Gastroesophageal sphincter (tissue), 4 donors: Measurements from ENCODE around the gene FAM83G. TPM values are rescaled to one million over a fixed set of nuclear protein-coding genes. Genes with fewer than 3 reads are reported as not detected.

ENCODE experiments used
- ATAC-seq: fragments of 150-250 bp; one replicate; pipeline ENCODE4 v1.9.1; 2016; ENCODE audit warnings: mild to moderate bottlenecking, moderate library complexity
- H3K27ac ChIP-seq, 4 donors: fragments of 200-600 bp; sonication (generic) in 3 of 4; 1 replicate in 3 of 4; 2 replicates in 1 of 4; pipeline ENCODE4 v1.5.1; 2016 to 2019
- H3K27me3 ChIP-seq: fragments of 200-600 bp; sonication (generic); one replicate; pipeline ENCODE4 v1.5.1; 2019
- H3K36me3 ChIP-seq, 2 donors: fragments of 200-600 bp; sonication (generic); one replicate each; pipeline ENCODE4 v1.5.1; 2019; ENCODE audit warnings: control low read depth in 1 of 2
- H3K4me1 ChIP-seq, 3 donors: fragments of 200-600 bp; sonication (generic); 1 replicate in 2 of 3; 2 replicates in 1 of 3; pipeline ENCODE4 v1.5.1; 2016 to 2019; ENCODE audit warnings: control low read depth in 2 of 3
- H3K4me3 ChIP-seq, 2 donors: fragments of 200-600 bp; sonication (generic); one replicate each; pipeline ENCODE4 v1.5.1; 2019; ENCODE audit warnings: mild to moderate bottlenecking in 1 of 2, moderate library complexity in 1 of 2
- H3K9me3 ChIP-seq, 3 donors: fragments of 200-600 bp; sonication (generic); one replicate each; pipeline ENCODE4 v1.5.1; 2017 to 2019; ENCODE audit warnings: control low read depth in 2 of 3
- EP300 ChIP-seq: sonication (generic); formaldehyde crosslinking; IDR thresholded peaks from one replicate; pipeline ENCODE4 v1.6.1; 2017; ENCODE audit warnings: antibody characterized with exemption, mild to moderate bottlenecking
- POLR2A ChIP-seq, 2 donors: fragments of 450-650 bp; IDR thresholded peaks; one replicate each; pipeline ENCODE4 v1.6.1; 2017; ENCODE audit warnings: antibody characterized with exemption in 2 of 2, mild to moderate bottlenecking in 2 of 2, moderate library complexity in 1 of 2
- POLR2AphosphoS5 ChIP-seq: sonication (generic); formaldehyde crosslinking; IDR thresholded peaks from one replicate; pipeline ENCODE4 v1.6.1; 2017; ENCODE audit warnings: antibody characterized with exemption
- WGBS, 2 donors: methylation state at CpG; one replicate each; pipeline ENCODE4 v1.1.5; 2018; ENCODE audit warnings: low coverage in 1 of 2; 5-methylcytosine and 5-hydroxymethylcytosine counted together
- total RNA-seq, 4 donors: library from RNA; depleted of rRNA; stranded (reverse); fragments of >200 nt; gene quantifications; one replicate each; pipeline ENCODE4 v1.1.0, GENCODE V29; 2016
- TF ChIP-seq, protein P1 (sequence below), 4 experiments: fragments of 200-600 bp in 2 of 4; fragments of 450-650 bp in 2 of 4; sonication (generic) in 1 of 4; IDR thresholded peaks; one replicate each; pipeline ENCODE4 v1.5.1; 2017 to 2019; ENCODE audit warnings: antibody characterized with exemption in 4 of 4, mild to moderate bottlenecking in 2 of 4, moderate library complexity in 2 of 4

The FAM83G gene
- total RNA-seq, 4 donors from 2014 or later, result 6.7 to 17.9 (median 11.7) TPM

DNA sequence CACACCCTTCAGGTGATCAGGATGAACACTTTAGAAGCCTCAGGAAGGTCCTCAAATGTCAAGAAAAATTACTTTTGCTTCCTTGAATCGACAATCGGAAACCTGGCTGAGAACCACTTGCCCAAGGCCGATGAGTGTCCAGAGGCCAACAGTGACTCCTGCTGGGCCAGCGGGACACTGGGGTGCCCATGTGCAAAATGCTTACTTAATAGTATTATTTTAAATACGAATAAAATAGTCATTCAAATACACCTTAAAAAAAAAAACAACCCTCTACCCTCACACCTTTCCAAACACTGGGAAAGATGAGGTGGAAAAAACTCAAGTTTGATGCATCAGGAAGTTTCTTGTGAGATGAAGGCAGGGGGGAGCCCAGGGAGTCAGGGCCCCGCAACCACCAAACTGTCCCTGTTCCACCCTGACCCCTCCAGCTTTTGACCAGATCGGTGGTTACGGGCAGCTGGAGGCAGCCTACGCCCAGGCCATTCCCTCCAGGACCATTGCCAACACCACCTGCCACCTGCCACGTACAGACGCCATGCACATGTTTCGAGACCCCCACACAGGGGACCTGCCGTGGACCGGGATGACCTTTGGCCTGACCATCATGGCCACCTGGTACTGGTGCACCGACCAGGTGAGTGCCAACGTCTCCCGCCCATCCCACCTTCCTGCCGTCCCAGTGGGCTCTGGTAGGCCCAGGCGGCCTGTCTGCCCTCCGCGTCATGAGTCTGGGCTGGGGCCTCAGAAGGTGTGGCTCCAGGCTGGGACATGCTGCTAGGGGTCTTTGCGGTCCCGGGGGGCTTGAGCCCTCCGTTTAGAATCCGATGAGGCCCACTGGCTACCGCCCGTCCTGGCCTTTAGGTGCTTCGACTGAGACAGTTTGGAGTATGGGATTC lies 33.7 kb downstream of the FAM83G start:
- no peak overlapping the region for H3K4me3 ChIP-seq
- H3K9me3 ChIP-seq, result no peaks in the 10 kb centered on the region
- 95 to 96% methylated on average over 2 to 5 of the region's 28 CpGs for WGBS, 2 donors
- no peak for ATAC-seq
- no peaks in the 10 kb centered on the region for H3K27me3 ChIP-seq
- TF ChIP-seq, protein P1, sequence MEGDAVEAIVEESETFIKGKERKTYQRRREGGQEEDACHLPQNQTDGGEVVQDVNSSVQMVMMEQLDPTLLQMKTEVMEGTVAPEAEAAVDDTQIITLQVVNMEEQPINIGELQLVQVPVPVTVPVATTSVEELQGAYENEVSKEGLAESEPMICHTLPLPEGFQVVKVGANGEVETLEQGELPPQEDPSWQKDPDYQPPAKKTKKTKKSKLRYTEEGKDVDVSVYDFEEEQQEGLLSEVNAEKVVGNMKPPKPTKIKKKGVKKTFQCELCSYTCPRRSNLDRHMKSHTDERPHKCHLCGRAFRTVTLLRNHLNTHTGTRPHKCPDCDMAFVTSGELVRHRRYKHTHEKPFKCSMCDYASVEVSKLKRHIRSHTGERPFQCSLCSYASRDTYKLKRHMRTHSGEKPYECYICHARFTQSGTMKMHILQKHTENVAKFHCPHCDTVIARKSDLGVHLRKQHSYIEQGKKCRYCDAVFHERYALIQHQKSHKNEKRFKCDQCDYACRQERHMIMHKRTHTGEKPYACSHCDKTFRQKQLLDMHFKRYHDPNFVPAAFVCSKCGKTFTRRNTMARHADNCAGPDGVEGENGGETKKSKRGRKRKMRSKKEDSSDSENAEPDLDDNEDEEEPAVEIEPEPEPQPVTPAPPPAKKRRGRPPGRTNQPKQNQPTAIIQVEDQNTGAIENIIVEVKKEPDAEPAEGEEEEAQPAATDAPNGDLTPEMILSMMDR (IDR thresholded peaks at IDR 0.05), result no peak
- no peak for TF ChIP-seq EP300
- TF ChIP-seq POLR2AphosphoS5, result no peak
- TF ChIP-seq POLR2A (IDR thresholded peaks at IDR 0.05), result no peak
- H3K4me1 ChIP-seq, result no peaks in the 10 kb centered on the region
- H3K27ac ChIP-seq, result no peak overlapping the region
- peaks cover 0 to 8% of the 10 kb centered on the region in 2 donors for H3K36me3 ChIP-seq

DNA sequence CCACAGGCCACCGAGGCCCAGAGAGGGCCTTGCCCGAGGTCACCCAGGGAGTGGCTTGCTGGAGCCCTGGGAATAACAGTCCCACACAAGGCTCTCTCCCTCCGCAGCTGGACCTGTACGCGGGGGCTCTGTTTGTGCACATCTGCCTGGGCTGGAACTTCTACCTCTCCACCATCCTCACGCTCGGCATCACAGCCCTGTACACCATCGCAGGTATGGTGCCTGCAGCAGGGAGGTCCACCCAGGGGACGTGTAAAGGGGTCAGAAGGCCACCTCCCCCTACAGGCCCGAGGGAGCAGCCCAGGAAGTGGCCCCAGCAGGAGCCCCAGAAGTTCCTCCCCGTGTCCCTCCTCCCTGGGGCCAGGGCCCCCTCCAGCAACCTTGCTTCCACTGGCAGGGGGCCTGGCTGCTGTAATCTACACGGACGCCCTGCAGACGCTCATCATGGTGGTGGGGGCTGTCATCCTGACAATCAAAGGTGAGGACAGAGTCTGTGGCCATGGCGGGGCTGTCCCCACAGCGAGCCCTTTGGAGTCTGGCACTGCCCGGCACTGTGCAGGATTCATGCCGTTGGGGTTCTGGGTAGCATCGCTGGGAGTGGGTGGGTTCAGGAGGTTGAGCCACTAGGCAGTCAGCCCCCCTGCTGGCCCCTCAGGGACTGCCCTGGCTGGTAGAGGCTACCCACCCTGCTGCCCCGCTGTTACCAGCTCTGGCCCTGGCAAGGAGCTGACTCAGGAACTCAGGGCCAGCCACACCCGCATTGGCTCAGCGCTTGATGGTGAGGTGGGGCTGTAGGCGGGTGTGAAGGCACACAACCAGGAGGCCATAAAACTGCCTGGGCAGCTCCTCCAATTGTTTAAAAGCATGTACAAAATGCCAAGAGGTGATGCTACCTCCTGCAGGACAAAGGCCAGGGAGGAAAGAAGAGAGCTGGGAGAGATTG lies 35.3 kb downstream of the FAM83G start:
- Histone ChIP-seq H3K27me3 (no peaks in the 10 kb centered on the region), H3K4me3 (no peak overlapping the region), H3K4me1 (no peaks in the 10 kb centered on the region), H3K36me3 (peaks cover 0 to 8% of the 10 kb centered on the region in 2 donors), H3K9me3 (no peaks in the 10 kb centered on the region), H3K27ac (no peak overlapping the region)
- ATAC-seq, result no peak
- TF ChIP-seq EP300 (no peak), POLR2A (IDR thresholded peaks at IDR 0.05) (no peak), POLR2AphosphoS5 (no peak)
- TF ChIP-seq, protein P1 (IDR thresholded peaks at IDR 0.05), result no peak
- WGBS, 2 donors, result 80% methylated on average over 1 of the region's 23 CpGs; no CpG with 5 or more reads in 1 of the 2 donors

DNA sequence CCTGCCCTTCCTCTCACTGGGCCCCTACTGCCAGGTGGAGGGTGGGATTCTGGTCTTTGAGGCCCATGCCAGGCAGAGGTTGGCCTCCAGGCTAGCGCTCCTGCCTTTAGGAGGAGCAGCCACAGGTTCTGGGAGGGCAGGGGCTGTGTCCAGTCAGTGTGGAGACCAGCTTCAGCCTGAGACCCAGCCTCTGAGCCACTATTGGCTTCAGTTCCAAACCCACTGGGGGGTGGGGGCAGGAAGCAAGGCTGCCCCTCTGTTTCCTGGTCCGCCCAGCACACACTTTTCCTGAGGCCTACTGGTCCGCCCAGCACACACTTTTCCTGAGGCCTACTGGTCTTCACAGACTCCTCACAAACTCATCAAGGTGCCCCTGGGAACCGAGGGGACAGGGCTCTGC lies 36.2 kb downstream of the FAM83G start:
- ATAC-seq, result no peak
- H3K4me3 ChIP-seq, result no peak overlapping the region
- no peaks in the 10 kb centered on the region for H3K27me3 ChIP-seq
- no peaks in the 10 kb centered on the region for H3K9me3 ChIP-seq
- WGBS, 2 donors, result 76% methylated on average over 3 of the region's 4 CpGs; no CpG with 5 or more reads in 1 of the 2 donors
- H3K36me3 ChIP-seq, result peaks cover 0 to 8% of the 10 kb centered on the region in 2 donors
- no peak for TF ChIP-seq POLR2A (IDR thresholded peaks at IDR 0.05)
- TF ChIP-seq POLR2AphosphoS5, result no peak
- no peak for TF ChIP-seq EP300
- TF ChIP-seq, protein P1 (IDR thresholded peaks at IDR 0.05), result no peak
- no peaks in the 10 kb centered on the region for H3K4me1 ChIP-seq
- no peak overlapping the region for H3K27ac ChIP-seq

DNA sequence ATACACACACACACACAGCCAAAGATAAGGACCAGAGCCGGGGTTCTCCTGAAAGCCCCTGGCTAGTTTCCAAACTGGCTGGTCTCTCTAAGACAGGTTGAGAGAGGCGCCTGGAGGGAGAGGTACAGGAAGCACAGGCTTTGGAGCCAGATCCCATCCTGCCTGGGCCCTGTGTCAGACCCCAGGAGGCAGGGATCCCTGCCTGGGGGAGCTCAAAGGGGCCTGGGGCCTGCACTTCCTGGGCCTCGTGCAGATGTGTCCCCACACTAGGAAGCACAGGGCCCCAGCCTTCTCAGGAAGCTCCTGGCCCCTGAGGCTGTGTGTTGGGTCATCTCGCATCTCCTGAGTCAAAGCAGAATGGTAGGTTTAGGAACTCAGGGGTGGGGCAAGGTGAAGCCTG lies 36.6 kb downstream of the FAM83G start:
- TF ChIP-seq POLR2AphosphoS5 (no peak), EP300 (no peak), POLR2A (IDR thresholded peaks at IDR 0.05) (no peak)
- TF ChIP-seq, protein P1 (IDR thresholded peaks at IDR 0.05), result no peak
- ATAC-seq, result no peak
- no peak overlapping the region for H3K27ac ChIP-seq
- H3K27me3 ChIP-seq, result no peaks in the 10 kb centered on the region
- peaks cover 0 to 8% of the 10 kb centered on the region in 2 donors for H3K36me3 ChIP-seq
- H3K4me3 ChIP-seq, result no peak overlapping the region
- no peaks in the 10 kb centered on the region for H3K9me3 ChIP-seq
- H3K4me1 ChIP-seq, result no peaks in the 10 kb centered on the region
- no CpG with 5 or more reads among the region's 4 CpGs for WGBS, 2 donors
